GM15510 (cell line): ENCODE results near the gene MCAM.

Experiments
- POLR2A ChIP-seq: IDR thresholded peaks from 3 replicates; pipeline ENCODE4 v1.6.1; 2011; ENCODE audit warnings: borderline replicate concordance; ENCODE audit not compliant: insufficient read length; ENCODE audit errors: extremely low read depth

The MCAM gene

GRCh38 chr11:119355091-119355843 is 38.3 kb upstream of the MCAM start:
- TF ChIP-seq POLR2A: no peak

DNA sequence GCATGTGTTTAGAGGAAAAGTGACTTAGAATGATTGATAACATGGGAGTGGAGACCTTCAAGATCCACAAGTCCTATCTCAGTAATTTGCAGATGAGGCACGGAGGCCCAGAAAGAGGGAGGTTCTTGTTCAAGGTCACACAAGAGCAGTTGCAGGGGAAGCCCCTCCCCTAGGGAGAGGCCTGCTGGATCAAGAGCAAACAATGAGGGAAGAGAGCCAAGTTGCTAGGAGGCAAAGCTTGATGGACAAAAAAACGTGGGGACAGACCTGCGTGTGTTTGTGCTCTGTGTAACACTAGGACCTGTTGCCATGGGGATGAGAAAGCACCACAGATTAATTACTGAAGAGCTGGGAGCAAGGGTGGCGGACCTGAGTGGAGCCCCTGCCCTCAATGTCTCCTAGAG is 35.9 kb upstream of the MCAM start:
- no peak for TF ChIP-seq POLR2A

DNA sequence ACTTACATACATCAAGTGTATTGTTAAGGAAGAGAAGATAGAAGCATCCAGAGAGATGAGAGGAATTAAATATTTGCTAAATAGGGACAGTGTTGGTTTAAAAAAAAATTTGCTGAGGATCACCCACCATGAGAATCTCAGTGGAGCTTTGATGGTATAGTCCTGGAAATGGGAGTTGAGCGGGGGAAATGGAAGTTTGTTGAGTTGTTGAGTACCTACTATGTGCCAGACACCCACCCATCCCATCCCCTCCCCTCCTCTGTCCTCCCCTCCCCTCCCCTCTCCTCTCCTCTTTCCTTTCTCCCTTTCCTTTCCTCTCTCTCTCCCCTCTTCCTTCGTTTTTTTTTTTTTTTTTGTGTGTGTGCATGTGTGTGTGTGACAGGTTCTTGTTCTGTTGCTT is 34.3 kb upstream of the MCAM start:
- TF ChIP-seq POLR2A: no peak

GRCh38 chr11:119350302-119350701 is 33.4 kb upstream of the MCAM start:
- no peak for TF ChIP-seq POLR2A

DNA sequence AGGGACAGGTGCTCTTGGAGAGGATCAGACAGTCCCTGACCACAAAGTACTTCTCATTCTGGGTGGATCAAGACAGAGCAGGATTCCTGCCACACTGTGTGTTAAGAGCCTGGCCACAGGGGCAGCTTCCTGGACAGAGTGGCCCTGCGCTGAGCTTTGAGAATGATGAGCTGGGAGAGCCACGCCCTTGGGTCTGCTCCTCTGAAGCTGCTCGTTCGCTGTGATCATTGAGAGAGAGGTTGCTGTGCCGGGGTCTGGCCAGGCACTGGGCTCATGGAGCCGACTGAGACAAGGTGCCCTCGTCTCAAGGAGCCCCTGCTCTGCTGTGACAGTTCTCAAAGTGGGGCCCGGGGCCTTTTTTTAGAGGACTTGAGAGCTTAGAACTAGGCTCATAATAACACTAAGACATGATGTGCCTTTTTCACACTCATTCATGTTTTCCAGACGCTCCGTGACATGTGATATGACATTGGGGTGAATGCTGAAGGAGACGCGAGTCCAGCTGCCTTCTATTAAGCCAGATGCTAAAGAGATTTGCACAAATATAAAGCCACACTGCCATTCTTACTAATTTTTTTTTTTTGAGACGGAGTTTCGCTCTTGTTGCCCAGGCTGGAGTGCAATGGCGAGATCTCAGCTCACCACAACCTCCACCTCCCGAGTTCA is 31.1 kb upstream of the MCAM start:
- no peak for TF ChIP-seq POLR2A

DNA sequence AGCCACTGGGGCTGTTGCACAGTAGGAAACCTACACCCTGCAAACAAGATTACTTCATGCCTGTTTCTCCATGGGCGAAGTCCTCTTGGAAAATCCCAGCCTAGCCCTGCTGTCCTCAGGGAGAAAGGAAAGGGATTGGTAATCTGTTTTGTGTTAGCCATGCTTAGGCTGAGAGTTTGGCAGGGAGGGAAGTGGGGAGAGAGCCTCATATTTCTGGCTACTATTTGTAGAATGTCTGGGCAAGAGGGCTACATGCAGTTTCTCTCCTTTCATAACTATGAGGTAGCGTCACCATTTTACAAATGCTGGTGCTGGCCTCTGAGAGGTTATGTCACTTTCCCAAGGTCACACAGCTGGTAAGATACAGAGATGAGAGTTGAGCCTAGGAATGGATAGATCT is 30.3 kb upstream of the MCAM start:
- no peak for TF ChIP-seq POLR2A

GRCh38 chr11:119346605-119347004 is 29.7 kb upstream of the MCAM start, which contains the start of gene MFRP:
Gene MFRP (minus strand): TSS chr11:119346705. CDS start chr11:119346513, 192 bp downstream.
- no peak for TF ChIP-seq POLR2A

DNA sequence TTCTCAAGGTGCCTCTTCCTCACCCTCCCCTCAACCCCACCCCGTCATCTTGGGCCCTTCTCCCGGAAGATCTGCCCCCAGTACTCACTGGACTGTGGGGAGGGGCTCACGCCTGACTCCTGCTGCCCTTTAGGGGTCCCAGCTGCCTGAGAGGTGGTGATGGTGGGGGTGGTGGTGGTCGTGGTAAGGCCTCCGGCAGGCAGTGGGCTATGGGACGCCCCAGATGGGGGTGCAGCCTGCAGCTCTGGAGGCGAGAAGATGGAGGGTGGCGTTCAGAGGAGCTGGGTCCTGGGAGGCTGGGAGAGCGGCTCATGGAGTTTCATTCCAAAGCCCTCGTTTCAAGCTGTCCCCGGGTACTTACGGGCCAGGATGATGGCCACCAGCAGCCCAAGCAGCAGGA is 28.8 kb upstream of the MCAM start:
- no peak for TF ChIP-seq POLR2A

GRCh38 chr11:119344291-119345010 is 27.5 kb upstream of the MCAM start:
- no peak for TF ChIP-seq POLR2A

GRCh38 chr11:119343726-119344125 is 26.8 kb upstream of the MCAM start:
- no peak for TF ChIP-seq POLR2A

- TF ChIP-seq POLR2A: no peak
Observed at GRCh38 chr11:119342362-119343130, 25.6 kb upstream of the MCAM start.

DNA sequence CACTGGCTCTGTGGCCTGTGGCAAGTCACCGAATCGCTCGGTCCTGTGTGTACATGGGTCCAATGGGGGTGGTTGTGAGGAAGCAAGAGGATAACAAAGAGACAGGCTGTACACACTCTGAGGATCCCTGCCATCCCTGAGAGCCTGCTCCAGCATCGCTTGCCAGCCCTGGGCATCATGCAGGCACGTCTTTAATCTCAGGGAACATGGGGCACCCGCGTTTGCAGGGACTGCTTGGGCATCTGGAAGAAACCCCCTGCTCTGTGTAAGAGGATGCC is 25.0 kb upstream of the MCAM start:
- no peak for TF ChIP-seq POLR2A

GRCh38 chr11:119341222-119342022 is 24.5 kb upstream of the MCAM start:
- no peak for TF ChIP-seq POLR2A
